GM13976 (cell line): ENCODE results near the gene KRTAP3-2.

Experiments
- DNase-seq: peaks from one replicate; pipeline ENCODE4 v3.0.0; 2012; ENCODE audit warnings: low spot score
- CTCF ChIP-seq: IDR thresholded peaks from 2 replicates; pipeline ENCODE4 v1.5.1; 2012; ENCODE audit warnings: borderline replicate concordance, mild to moderate bottlenecking; ENCODE audit not compliant: insufficient read depth; ENCODE audit errors: extremely low read depth, missing control alignments, control extremely low read depth
- in situ Hi-C: fragments of 300-500 bp; cut with MboI; formaldehyde crosslinking; loops from one replicate; pipeline ENCODE4 v1.12.0; 2022; ENCODE audit warnings: low sequenced_read_pairs, mixed read lengths, inconsistent platforms; ENCODE audit not compliant: unreplicated experiment

Gene KRTAP3-2

GRCh38 chr17:41009936-41010335 lies 10.2 kb upstream of the KRTAP3-2 start:
- TF ChIP-seq CTCF: no peak
- DNase-seq: no peak
- in situ Hi-C loops: no loop called here

GRCh38 chr17:41009301-41009760 lies 9.6 kb upstream of the KRTAP3-2 start:
- no peak for DNase-seq
- TF ChIP-seq CTCF: no peak
- in situ Hi-C loops: no loop called here

- no peak for TF ChIP-seq CTCF
- no peak for DNase-seq
- in situ Hi-C loops: no loop called here
Measured at GRCh38 chr17:41008811-41009210, 9.1 kb upstream of the KRTAP3-2 start, which contains the start of gene KRTAP3-1. KRTAP3-1 (minus strand) TSS chr17:41009128; CDS start chr17:41009074, 54 bp downstream.

GRCh38 chr17:41004397-41004796 lies 4.7 kb upstream of the KRTAP3-2 start:
- no peak for DNase-seq
- in situ Hi-C loops: no loop called here
- TF ChIP-seq CTCF: no peak

GRCh38 chr17:41003926-41004325 lies 4.2 kb upstream of the KRTAP3-2 start:
- DNase-seq: no peak
- no peak for TF ChIP-seq CTCF
- in situ Hi-C loops: no loop called here

GRCh38 chr17:41002814-41003213 lies 3.1 kb upstream of the KRTAP3-2 start:
- no peak for TF ChIP-seq CTCF
- DNase-seq: no peak
- in situ Hi-C loops: no loop called here

GRCh38 chr17:41001795-41002194 lies 2.1 kb upstream of the KRTAP3-2 start:
- DNase-seq: no peak
- in situ Hi-C loops: no loop called here
- TF ChIP-seq CTCF: no peak
